Glutamatergic neuron (in vitro differentiated cells): ENCODE data around the gene GPAM. TPM values are rescaled to one million over a fixed set of nuclear protein-coding genes. Genes with fewer than 3 reads are reported as not detected.

Experiments used
- DNase-seq: peaks from one replicate; pipeline ENCODE4 v3.0.0; 2022
- H3K27ac Mint-ChIP-seq: one replicate; pipeline ENCODE4 v1.8.0; 2020; ENCODE audit warnings: mild to moderate bottlenecking, mixed read lengths, inconsistent platforms; ENCODE audit not compliant: unreplicated experiment
- H3K27me3 Mint-ChIP-seq: one replicate; pipeline ENCODE4 v1.8.0; 2020; ENCODE audit warnings: mild to moderate bottlenecking, moderate library complexity, mixed read lengths, inconsistent platforms; ENCODE audit not compliant: unreplicated experiment
- H3K36me3 Mint-ChIP-seq: one replicate; pipeline ENCODE4 v1.8.0; 2020; ENCODE audit warnings: mild to moderate bottlenecking, mixed read lengths, inconsistent platforms; ENCODE audit not compliant: unreplicated experiment
- H3K4me1 Mint-ChIP-seq: one replicate; pipeline ENCODE4 v1.8.0; 2020; ENCODE audit warnings: mild to moderate bottlenecking, low read depth, mixed read lengths, inconsistent platforms; ENCODE audit not compliant: unreplicated experiment
- H3K4me3 Mint-ChIP-seq: one replicate; pipeline ENCODE4 v1.8.0; 2020; ENCODE audit warnings: mild to moderate bottlenecking, mixed read lengths, inconsistent platforms; ENCODE audit not compliant: unreplicated experiment
- H3K9me3 Mint-ChIP-seq: one replicate; pipeline ENCODE4 v1.8.0; 2020; ENCODE audit warnings: mild to moderate bottlenecking, moderate library complexity, mixed read lengths, inconsistent platforms; ENCODE audit not compliant: unreplicated experiment
- total RNA-seq: library from RNA; stranded (reverse); fragmentation: NEBNext Ultra II Directional; extraction: Animal tissue kit (Norgen Biotek cat#: 25700); gene quantifications from one replicate; pipeline ENCODE4 v1.2.1, GENCODE V29; 2021; ENCODE audit not compliant: unreplicated experiment
- TF ChIP-seq, protein P1 (sequence below): fragments of 200-600 bp; sonication (generic); IDR thresholded peaks from one replicate; pipeline ENCODE4 v1.5.0; 2021; ENCODE audit not compliant: partially characterized antibody, unreplicated experiment

GPAM gene
- total RNA-seq, 1 donor from 2014 or later: 13.8 TPM

DNA sequence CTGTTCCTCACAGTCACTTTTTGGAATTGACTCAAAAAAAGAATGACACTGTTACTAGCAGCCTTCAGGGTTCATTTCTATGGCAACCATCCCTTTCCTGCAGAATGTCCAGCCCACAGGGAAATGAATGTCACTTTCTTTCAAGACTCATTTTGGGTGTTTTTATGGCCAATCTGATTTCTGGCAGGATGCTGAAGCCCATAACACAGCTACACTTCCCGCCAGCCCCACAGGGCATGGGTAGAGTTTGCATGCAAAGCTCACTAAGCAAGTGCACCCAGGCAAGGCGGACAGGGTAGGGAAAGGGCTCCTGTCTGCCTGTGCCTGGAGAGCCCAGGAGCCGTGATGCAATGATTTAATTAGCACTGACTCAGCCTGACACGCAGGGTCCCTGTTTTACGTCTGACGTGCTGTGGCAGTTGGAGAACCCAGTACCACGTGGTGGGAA, 26.1 kb upstream of the GPAM start:
- Mint-ChIP-seq H3K27ac (no peak overlapping the region), H3K9me3 (peaks cover 2% of the 10 kb centered on the region), H3K27me3 (no peaks in the 10 kb centered on the region), H3K4me1 (peaks cover 19% of the 10 kb centered on the region), H3K4me3 (no peak overlapping the region), H3K36me3 (no peaks in the 10 kb centered on the region)
- TF ChIP-seq, protein P1, sequence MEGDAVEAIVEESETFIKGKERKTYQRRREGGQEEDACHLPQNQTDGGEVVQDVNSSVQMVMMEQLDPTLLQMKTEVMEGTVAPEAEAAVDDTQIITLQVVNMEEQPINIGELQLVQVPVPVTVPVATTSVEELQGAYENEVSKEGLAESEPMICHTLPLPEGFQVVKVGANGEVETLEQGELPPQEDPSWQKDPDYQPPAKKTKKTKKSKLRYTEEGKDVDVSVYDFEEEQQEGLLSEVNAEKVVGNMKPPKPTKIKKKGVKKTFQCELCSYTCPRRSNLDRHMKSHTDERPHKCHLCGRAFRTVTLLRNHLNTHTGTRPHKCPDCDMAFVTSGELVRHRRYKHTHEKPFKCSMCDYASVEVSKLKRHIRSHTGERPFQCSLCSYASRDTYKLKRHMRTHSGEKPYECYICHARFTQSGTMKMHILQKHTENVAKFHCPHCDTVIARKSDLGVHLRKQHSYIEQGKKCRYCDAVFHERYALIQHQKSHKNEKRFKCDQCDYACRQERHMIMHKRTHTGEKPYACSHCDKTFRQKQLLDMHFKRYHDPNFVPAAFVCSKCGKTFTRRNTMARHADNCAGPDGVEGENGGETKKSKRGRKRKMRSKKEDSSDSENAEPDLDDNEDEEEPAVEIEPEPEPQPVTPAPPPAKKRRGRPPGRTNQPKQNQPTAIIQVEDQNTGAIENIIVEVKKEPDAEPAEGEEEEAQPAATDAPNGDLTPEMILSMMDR: no peak
- no peak for DNase-seq

DNA sequence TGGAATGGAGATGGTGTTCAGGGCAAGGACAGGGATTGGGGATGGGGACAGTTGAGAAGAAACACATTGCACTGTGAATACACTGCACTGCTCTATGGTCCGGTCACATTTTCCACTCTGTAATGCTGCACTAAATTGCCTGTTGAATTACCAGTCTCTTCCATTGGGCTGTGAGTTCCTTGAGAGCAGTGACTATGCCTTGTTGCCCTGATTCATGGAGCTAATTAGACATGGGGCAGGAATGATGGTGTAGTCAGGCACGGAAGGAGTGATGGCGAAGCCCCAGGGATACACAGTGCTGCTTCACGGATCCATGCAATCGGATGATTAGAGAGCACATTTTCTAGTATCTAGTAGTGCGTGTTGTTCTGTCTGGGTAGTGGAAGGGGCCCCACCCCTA, 25.4 kb upstream of the GPAM start:
- Mint-ChIP-seq H3K27ac (no peak overlapping the region), H3K36me3 (no peaks in the 10 kb centered on the region), H3K27me3 (no peaks in the 10 kb centered on the region), H3K9me3 (peaks cover 2% of the 10 kb centered on the region), H3K4me3 (no peak overlapping the region), H3K4me1 (peaks cover 12% of the 10 kb centered on the region)
- TF ChIP-seq, protein P1: no peak
- DNase-seq: no peak

- no peaks in the 10 kb centered on the region for H3K27me3 Mint-ChIP-seq
- no peaks in the 10 kb centered on the region for H3K36me3 Mint-ChIP-seq
- peaks cover 2% of the 10 kb centered on the region for H3K9me3 Mint-ChIP-seq
- DNase-seq: no peak
- TF ChIP-seq, protein P1: no peak
- no peak overlapping the region for H3K4me3 Mint-ChIP-seq
- H3K4me1 Mint-ChIP-seq: peaks cover 8% of the 10 kb centered on the region
- H3K27ac Mint-ChIP-seq: no peak overlapping the region
These were observed 24.7 kb upstream of the GPAM start for GRCh38 chr10:112208292-112208691.

GRCh38 chr10:112203328-112204076, 19.9 kb upstream of the GPAM start:
- Mint-ChIP-seq H3K4me1 (no peaks in the 10 kb centered on the region), H3K4me3 (no peak overlapping the region)

More at GRCh38 chr10:112203328-112204076, 19.9 kb upstream of the GPAM start:
- TF ChIP-seq, protein P1: no peak
- Mint-ChIP-seq H3K27me3 (peaks cover 2% of the 10 kb centered on the region), H3K27ac (no peak overlapping the region), H3K36me3 (no peaks in the 10 kb centered on the region), H3K9me3 (peaks cover 2% of the 10 kb centered on the region)
- DNase-seq: no peak
